Stimulated activated CD8-positive, alpha-beta memory T cell treated with anti-CD3 and anti-CD28 coated beads, Interleukin-12 subunit alpha, Interleukin-12 subunit beta, amount 100 ng/mL, for 24 hours (primary cell): ENCODE measurements around the gene OPCML.

Source experiments
- DNase-seq: peaks from one replicate; pipeline ENCODE4 v3.0.0-alpha.2; 2020; ENCODE audit errors: extremely low read depth

Gene OPCML

GRCh38 chr11:132852361-132852760 lies 679.9 kb downstream of the OPCML start:
- no peak for DNase-seq

GRCh38 chr11:132851247-132851646 lies 681.1 kb downstream of the OPCML start:
- DNase-seq: no peak

- DNase-seq: no peak
These were observed 682.0 kb downstream of the OPCML start for GRCh38 chr11:132850266-132850665.

- no peak for DNase-seq
These were observed 684.0 kb downstream of the OPCML start for GRCh38 chr11:132848336-132848735.

- no peak for DNase-seq
These were observed 686.2 kb downstream of the OPCML start for GRCh38 chr11:132846075-132846474.

- DNase-seq: no peak
These were observed 687.2 kb downstream of the OPCML start for GRCh38 chr11:132844956-132845696.

- no peak for DNase-seq
These were observed 691.6 kb downstream of the OPCML start for GRCh38 chr11:132840660-132841059.

- DNase-seq: no peak
These were observed 692.1 kb downstream of the OPCML start for GRCh38 chr11:132840191-132840590.

- DNase-seq: no peak
These were observed 692.9 kb downstream of the OPCML start for GRCh38 chr11:132839236-132839945.

GRCh38 chr11:132838627-132839026 lies 693.7 kb downstream of the OPCML start:
- DNase-seq: no peak

GRCh38 chr11:132831272-132831671 lies 701.0 kb downstream of the OPCML start:
- no peak for DNase-seq

- DNase-seq: no peak
These were observed 707.7 kb downstream of the OPCML start for GRCh38 chr11:132824642-132825041.

- DNase-seq: no peak
These were observed 710.0 kb downstream of the OPCML start for GRCh38 chr11:132822276-132822675.

GRCh38 chr11:132821499-132821898 lies 710.8 kb downstream of the OPCML start:
- DNase-seq: no peak

GRCh38 chr11:132821014-132821413 lies 711.3 kb downstream of the OPCML start:
- no peak for DNase-seq

- no peak for DNase-seq
These were observed 713.4 kb downstream of the OPCML start for GRCh38 chr11:132818951-132819350.

- DNase-seq: no peak
These were observed 714.9 kb downstream of the OPCML start for GRCh38 chr11:132817387-132817786.

- DNase-seq: no peak
These were observed 717.9 kb downstream of the OPCML start for GRCh38 chr11:132814410-132814809.

GRCh38 chr11:132811649-132812048 lies 720.7 kb downstream of the OPCML start:
- no peak for DNase-seq

- no peak for DNase-seq
These were observed 723.2 kb downstream of the OPCML start for GRCh38 chr11:132809070-132809469.

- no peak for DNase-seq
These were observed 728.0 kb downstream of the OPCML start for GRCh38 chr11:132804258-132804657.

- no peak for DNase-seq
These were observed 728.9 kb downstream of the OPCML start for GRCh38 chr11:132803436-132803835.

- no peak for DNase-seq
These were observed 729.4 kb downstream of the OPCML start for GRCh38 chr11:132802947-132803346.
